Vagina (tissue), 2 donors: ENCODE data around the gene E4F1. TPM values are rescaled to one million over a fixed set of nuclear protein-coding genes. Genes with fewer than 3 reads are reported as not detected.

Experiments
- DNase-seq, 2 donors: peaks; one replicate each; pipeline ENCODE4 v3.0.0-alpha.2; 2017; ENCODE audit errors: extremely low spot score in 2 of 2
- H3K27ac ChIP-seq: fragments of 200-600 bp; sonication (generic); one replicate; pipeline ENCODE4 v1.5.1; 2019
- H3K27me3 ChIP-seq: fragments of 200-600 bp; sonication (generic); one replicate; pipeline ENCODE4 v1.5.1; 2019
- H3K36me3 ChIP-seq, 2 donors: fragments of 200-600 bp; sonication (generic); one replicate each; pipeline ENCODE4 v1.5.1; 2017 to 2019
- H3K4me1 ChIP-seq: fragments of 200-600 bp; sonication (generic); one replicate; pipeline ENCODE4 v1.5.1; 2019
- H3K4me3 ChIP-seq, 2 donors: fragments of 200-600 bp; sonication (generic); 1 replicate in 1 of 2; 2 replicates in 1 of 2; pipeline ENCODE4 v1.5.1; 2016 to 2019
- H3K9me3 ChIP-seq: fragments of 200-600 bp; sonication (generic); one replicate; pipeline ENCODE4 v1.5.1; 2019
- CTCF ChIP-seq, 3 experiments: fragments of 450-650 bp in 2 of 3; fragments of 200-600 bp in 1 of 3; sonication (generic) in 1 of 3; IDR thresholded peaks; one replicate each; pipeline ENCODE4 v1.5.1; 2017 to 2019; ENCODE audit warnings: antibody characterized with exemption in 3 of 3, mild to moderate bottlenecking in 2 of 3, moderate library complexity in 2 of 3
- POLR2A ChIP-seq, 2 donors: fragments of 450-650 bp; IDR thresholded peaks; one replicate each; pipeline ENCODE4 v1.6.1; 2017; ENCODE audit warnings: antibody characterized with exemption in 2 of 2, mild to moderate bottlenecking in 2 of 2, moderate library complexity in 2 of 2
- POLR2AphosphoS5 ChIP-seq, 2 donors: sonication (generic); formaldehyde crosslinking; IDR thresholded peaks; one replicate each; pipeline ENCODE4 v1.9.0; 2017; ENCODE audit warnings: antibody characterized with exemption in 2 of 2, mild to moderate bottlenecking in 2 of 2, low read depth in 1 of 2; ENCODE audit not compliant: insufficient read depth in 1 of 2
- intact Hi-C: fragments of 100-400 bp; cut with DNase I; formaldehyde crosslinking; loops from one replicate; pipeline ENCODE4 v1.15.1; 2023
- total RNA-seq: library from RNA; depleted of rRNA; stranded (reverse); fragments of >200 nt; gene quantifications from one replicate; pipeline ENCODE4 v1.2.3, GENCODE V29; 2016

The E4F1 gene
- total RNA-seq, 1 donor from 2014 or later, result 70.0 TPM

- no peak overlapping the region for H3K27ac ChIP-seq
- intact Hi-C loops, result no loop called here
- H3K36me3 ChIP-seq, result peaks cover 0 to 40% of the 10 kb centered on the region in 2 donors
- TF ChIP-seq POLR2A (IDR thresholded peaks at IDR 0.05) (no peak), CTCF (IDR thresholded peaks at IDR 0.05) (no peak), POLR2AphosphoS5 (IDR thresholded peaks at IDR 0.05; ENCODE audit: insufficient read depth in 1 of 2, low read depth in 1 of 2) (no peak)
- no peak for DNase-seq
- no peaks in the 10 kb centered on the region for H3K27me3 ChIP-seq
- H3K4me1 ChIP-seq, result no peaks in the 10 kb centered on the region
- H3K4me3 ChIP-seq, result no peak overlapping the region
- no peaks in the 10 kb centered on the region for H3K9me3 ChIP-seq
Measured at GRCh38 chr16:2243781-2244180, 20.4 kb downstream of the E4F1 start.

DNA sequence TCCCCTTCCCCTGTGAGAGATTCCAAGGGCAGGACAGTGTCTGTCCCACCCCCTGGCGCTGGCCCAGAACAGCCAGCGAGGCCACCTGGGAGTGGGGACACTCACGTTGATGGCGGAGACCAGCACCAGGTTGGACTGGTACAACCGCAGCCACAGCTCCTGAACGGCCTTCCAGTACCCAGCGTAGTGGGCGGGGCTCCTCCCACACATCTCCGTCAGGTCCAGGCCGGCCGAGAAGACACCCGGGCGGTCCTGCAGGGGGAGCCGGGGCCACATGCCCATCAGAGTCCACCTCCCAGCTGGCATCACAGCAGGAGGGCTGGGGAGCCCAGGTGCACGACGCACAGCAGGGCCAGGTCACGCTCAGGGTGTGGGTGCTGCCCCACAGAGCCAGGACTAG lies 20.9 kb downstream of the E4F1 start:
- H3K4me1 ChIP-seq, result no peaks in the 10 kb centered on the region
- no peak overlapping the region for H3K27ac ChIP-seq
- no peaks in the 10 kb centered on the region for H3K9me3 ChIP-seq
- TF ChIP-seq CTCF (IDR thresholded peaks at IDR 0.05), result no peak
- TF ChIP-seq POLR2A (IDR thresholded peaks at IDR 0.05), result no peak
- no peak for TF ChIP-seq POLR2AphosphoS5 (IDR thresholded peaks at IDR 0.05; ENCODE audit: insufficient read depth in 1 of 2, low read depth in 1 of 2)
- no peak for DNase-seq
- intact Hi-C loops, result no loop called here
- no peaks in the 10 kb centered on the region for H3K27me3 ChIP-seq
- H3K36me3 ChIP-seq, result peaks cover 0 to 40% of the 10 kb centered on the region in 2 donors
- no peak overlapping the region for H3K4me3 ChIP-seq

GRCh38 chr16:2244926-2245795 lies 21.8 kb downstream of the E4F1 start:
- peaks cover 4% of the 10 kb centered on the region for H3K4me1 ChIP-seq
- no peak overlapping the region for H3K4me3 ChIP-seq
- no peaks in the 10 kb centered on the region for H3K27me3 ChIP-seq
- intact Hi-C loops, result no loop called here
- no peak overlapping the region for H3K27ac ChIP-seq
- TF ChIP-seq CTCF (IDR thresholded peaks at IDR 0.05) (no peak), POLR2A (IDR thresholded peaks at IDR 0.05) (no peak), POLR2AphosphoS5 (IDR thresholded peaks at IDR 0.05; ENCODE audit: insufficient read depth in 1 of 2, low read depth in 1 of 2) (no peak)
- peaks cover 0 to 40% of the 10 kb centered on the region in 2 donors for H3K36me3 ChIP-seq
- H3K9me3 ChIP-seq, result no peaks in the 10 kb centered on the region
- DNase-seq, result no peak

GRCh38 chr16:2246301-2246885 lies 23.0 kb downstream of the E4F1 start:
- H3K27ac ChIP-seq, result no peak overlapping the region
- no peaks in the 10 kb centered on the region for H3K27me3 ChIP-seq
- intact Hi-C loops, result no loop called here
- H3K9me3 ChIP-seq, result no peaks in the 10 kb centered on the region
- TF ChIP-seq CTCF (IDR thresholded peaks at IDR 0.05), result no peak
- TF ChIP-seq POLR2A (IDR thresholded peaks at IDR 0.05), result no peak
- TF ChIP-seq POLR2AphosphoS5 (IDR thresholded peaks at IDR 0.05; ENCODE audit: insufficient read depth in 1 of 2, low read depth in 1 of 2), result no peak
- H3K4me3 ChIP-seq, result no peak overlapping the region
- DNase-seq, result no peak
- peaks cover 10% of the 10 kb centered on the region for H3K4me1 ChIP-seq
- H3K36me3 ChIP-seq, result peaks cover 0 to 40% of the 10 kb centered on the region in 2 donors
